ENCODE results near the gene ROBO1.

- TF ChIP-seq POLR2A (IDR thresholded peaks at IDR 0.05) (no peak), CTCF (IDR thresholded peaks at IDR 0.05) (no peak), POLR2AphosphoS5 (IDR thresholded peaks at IDR 0.05; ENCODE audit: insufficient read depth in 1 of 2, low read depth in 1 of 2) (no peak)
Observed at GRCh38 chr3:79515072-79515471, 252.7 kb downstream of the ROBO1 start.

Data from vagina (tissue), 2 donors.